Ramos (cell line): Measurements from ENCODE around the gene NCBP1.

Experiments used
- in situ Hi-C: fragments of 300-500 bp; cut with MboI; formaldehyde crosslinking; loops from one replicate; pipeline ENCODE4 v1.14.3; 2022; ENCODE audit warnings: low sequenced_read_pairs; ENCODE audit not compliant: unreplicated experiment

The NCBP1 gene

GRCh38 chr9:97704851-97705250, 71.2 kb downstream of the NCBP1 start:
- in situ Hi-C loops: loop anchor here (5.0 kb wide), 1 partner anchor 192 kb away; no protein-coding TSS in a partner anchor

GRCh38 chr9:97705354-97705950, 71.8 kb downstream of the NCBP1 start:
- in situ Hi-C loops: loop anchor here (5.0 kb wide), 1 partner anchor 192 kb away; no protein-coding TSS in a partner anchor

- in situ Hi-C loops: loop anchor here (5.0 kb wide), 1 partner anchor 191 kb away; no protein-coding TSS in a partner anchor
Measured at GRCh38 chr9:97706246-97706645, 72.6 kb downstream of the NCBP1 start.

DNA sequence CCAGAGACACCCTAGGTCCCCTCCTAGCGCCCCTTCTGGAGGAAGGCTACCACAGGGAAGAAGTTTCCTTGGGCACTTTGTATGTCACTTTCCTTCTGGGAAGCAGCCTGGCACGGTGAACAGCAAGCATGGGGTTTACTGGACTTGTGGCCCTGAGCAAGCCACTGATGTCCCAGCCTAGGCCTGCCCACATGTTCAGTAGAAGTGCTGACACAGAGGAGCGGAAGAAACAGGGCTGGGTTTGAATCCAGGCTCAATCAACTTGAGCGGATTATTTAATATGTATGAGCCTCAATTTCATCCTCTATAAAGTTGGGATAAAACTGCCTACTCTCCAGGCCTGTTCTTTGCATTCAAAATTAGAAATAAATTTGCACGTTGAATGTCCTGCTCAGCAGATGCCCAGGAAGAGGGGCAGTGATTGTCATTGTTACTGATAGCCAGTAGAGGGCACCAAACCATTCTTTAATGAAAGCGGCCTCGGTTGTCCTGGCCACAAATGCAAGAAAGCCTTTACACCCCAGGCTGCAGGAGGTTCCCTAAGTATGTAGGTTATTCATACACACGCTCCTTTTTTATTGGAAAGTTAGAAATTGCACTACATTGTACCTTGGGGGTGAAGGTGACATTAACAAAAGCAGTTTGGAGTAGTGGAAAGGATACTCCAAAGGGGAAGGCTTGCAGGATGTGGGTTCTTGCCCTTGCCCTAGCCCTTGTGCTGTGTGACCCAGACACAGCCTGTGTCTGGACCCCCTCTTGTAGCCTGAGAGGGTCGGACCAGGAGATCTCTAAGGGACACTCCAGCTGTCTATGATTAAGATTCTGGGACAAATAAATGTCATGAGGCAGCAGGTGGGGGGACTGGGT, 77.0 kb downstream of the NCBP1 start:
- in situ Hi-C loops: no loop called here

GRCh38 chr9:97711223-97711626, 77.6 kb downstream of the NCBP1 start:
- in situ Hi-C loops: no loop called here

GRCh38 chr9:97714435-97714834, 80.8 kb downstream of the NCBP1 start:
- in situ Hi-C loops: no loop called here

GRCh38 chr9:97717866-97718265, 84.2 kb downstream of the NCBP1 start:
- in situ Hi-C loops: no loop called here

- in situ Hi-C loops: no loop called here
Measured at GRCh38 chr9:97721396-97721795, 87.8 kb downstream of the NCBP1 start.

GRCh38 chr9:97722331-97722730, 88.7 kb downstream of the NCBP1 start:
- in situ Hi-C loops: no loop called here
